ENCODE results near the gene PGC.

The PGC gene

DNA sequence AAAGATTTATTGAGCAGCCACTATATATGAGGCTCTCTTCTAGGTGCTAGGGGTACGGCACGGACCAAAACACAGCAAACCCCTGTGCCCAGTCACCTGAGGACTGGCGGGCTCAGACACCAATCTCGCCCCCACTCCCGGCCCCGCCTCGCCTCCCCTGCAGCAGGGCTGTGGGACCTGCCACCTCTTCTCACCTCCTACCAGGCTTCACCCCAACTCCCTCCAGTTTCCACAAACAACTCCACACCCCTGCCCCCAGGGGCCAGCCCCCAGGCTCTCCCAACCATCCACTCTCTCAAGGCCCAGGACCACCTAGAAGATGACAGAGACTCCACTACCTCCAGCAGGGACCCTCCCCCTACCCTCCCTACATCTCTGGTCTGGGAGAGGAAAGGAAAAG, 18.2 kb downstream of the PGC start:
- TF ChIP-seq SIN3A (IDR thresholded peaks at IDR 0.05; ENCODE audit: borderline replicate concordance, insufficient read depth, low read length) (no peak), FOXP2 (optimal IDR thresholded peaks at IDR 0.05; ENCODE audit: borderline replicate concordance, extremely low read depth, extremely low read length, insufficient read depth) (no peak), POLR2AphosphoS5 (IDR thresholded peaks at IDR 0.05; ENCODE audit: low read depth, low read length) (no peak), REST (IDR thresholded peaks at IDR 0.05; ENCODE audit: insufficient read depth in 1 of 2, low read depth in 2 of 2, low read length in 2 of 2) (no peak), TAF1 (IDR thresholded peaks at IDR 0.05; ENCODE audit: borderline replicate concordance, insufficient read depth, low read length) (no peak)

DNA sequence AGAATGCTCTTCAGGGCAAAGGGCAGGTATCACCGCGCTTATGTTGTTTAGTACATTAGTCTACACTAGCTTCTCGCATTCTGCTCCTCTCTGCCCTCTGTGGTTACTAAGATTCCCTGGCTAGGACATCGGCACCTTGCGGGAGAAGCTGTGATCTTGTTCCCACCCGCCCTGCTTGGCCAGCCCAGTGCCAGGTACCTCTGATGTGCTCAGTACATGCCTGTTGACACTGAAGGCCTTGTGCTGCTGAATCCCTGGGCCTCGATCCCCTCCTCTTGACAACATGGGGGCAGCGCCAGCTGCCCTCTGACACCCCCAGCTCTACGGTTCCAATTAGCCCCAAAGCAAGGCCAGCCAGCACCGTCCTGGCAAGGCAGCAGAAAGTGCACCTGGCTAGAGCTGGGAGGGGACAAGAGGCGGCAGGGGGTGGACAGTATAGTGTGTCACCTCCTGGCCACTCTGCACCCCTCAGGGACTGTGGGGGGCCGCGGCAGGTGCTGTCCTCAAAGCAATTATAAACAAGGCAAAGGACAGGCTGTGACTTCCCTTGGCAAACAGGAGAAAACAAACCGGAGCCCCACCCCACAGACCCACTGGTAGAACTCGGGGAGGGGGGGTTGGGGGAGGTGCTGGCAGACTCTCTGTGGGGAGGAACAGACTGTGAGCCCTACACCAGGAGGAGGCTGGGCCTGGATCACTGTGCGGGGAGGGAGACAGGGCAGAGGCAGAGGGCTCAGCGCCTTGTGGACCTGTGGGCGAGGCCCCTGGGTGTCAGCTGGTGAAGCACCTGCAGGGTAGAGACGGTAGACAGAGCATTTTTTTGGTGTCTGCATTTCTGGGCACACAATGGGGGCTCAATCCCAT, 18.9 kb downstream of the PGC start:
- no peak for TF ChIP-seq SIN3A (IDR thresholded peaks at IDR 0.05; ENCODE audit: borderline replicate concordance, insufficient read depth, low read length)
- no peak for TF ChIP-seq REST (IDR thresholded peaks at IDR 0.05; ENCODE audit: insufficient read depth in 1 of 2, low read depth in 2 of 2, low read length in 2 of 2)
- no peak for TF ChIP-seq TAF1 (IDR thresholded peaks at IDR 0.05; ENCODE audit: borderline replicate concordance, insufficient read depth, low read length)
- TF ChIP-seq FOXP2 (optimal IDR thresholded peaks at IDR 0.05; ENCODE audit: borderline replicate concordance, extremely low read depth, extremely low read length, insufficient read depth): no peak
- TF ChIP-seq POLR2AphosphoS5 (IDR thresholded peaks at IDR 0.05; ENCODE audit: low read depth, low read length): no peak

DNA sequence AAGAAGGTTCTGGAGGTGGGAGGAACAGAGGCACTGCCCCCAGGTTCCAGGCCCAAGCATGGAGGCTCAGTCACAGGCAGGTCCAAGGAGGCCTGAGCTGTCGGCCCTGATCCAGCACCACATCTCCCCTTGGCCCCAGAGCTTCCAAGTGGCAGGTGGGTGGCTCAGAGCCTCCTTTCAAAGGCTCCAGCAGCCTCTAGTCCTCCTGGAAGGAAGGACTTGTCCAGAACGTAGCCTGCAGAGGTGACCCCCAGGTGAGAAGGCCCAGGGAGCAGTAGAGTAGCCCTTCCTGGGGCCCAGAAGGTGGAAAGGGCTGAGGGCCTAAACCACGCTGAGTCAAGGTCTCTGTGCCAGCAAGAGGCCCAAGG, 19.5 kb downstream of the PGC start:
- TF ChIP-seq REST (IDR thresholded peaks at IDR 0.05; ENCODE audit: insufficient read depth in 1 of 2, low read depth in 2 of 2, low read length in 2 of 2) (no peak), TAF1 (IDR thresholded peaks at IDR 0.05; ENCODE audit: borderline replicate concordance, insufficient read depth, low read length) (no peak), FOXP2 (optimal IDR thresholded peaks at IDR 0.05; ENCODE audit: borderline replicate concordance, extremely low read depth, extremely low read length, insufficient read depth) (no peak), SIN3A (IDR thresholded peaks at IDR 0.05; ENCODE audit: borderline replicate concordance, insufficient read depth, low read length) (no peak), POLR2AphosphoS5 (IDR thresholded peaks at IDR 0.05; ENCODE audit: low read depth, low read length) (no peak)

GRCh38 chr6:41726876-41727275, 20.3 kb downstream of the PGC start:
- TF ChIP-seq REST (IDR thresholded peaks at IDR 0.05; ENCODE audit: insufficient read depth in 1 of 2, low read depth in 2 of 2, low read length in 2 of 2): no peak
- TF ChIP-seq FOXP2 (optimal IDR thresholded peaks at IDR 0.05; ENCODE audit: borderline replicate concordance, extremely low read depth, extremely low read length, insufficient read depth): no peak
- TF ChIP-seq POLR2AphosphoS5 (IDR thresholded peaks at IDR 0.05; ENCODE audit: low read depth, low read length): no peak
- TF ChIP-seq SIN3A (IDR thresholded peaks at IDR 0.05; ENCODE audit: borderline replicate concordance, insufficient read depth, low read length): no peak
- no peak for TF ChIP-seq TAF1 (IDR thresholded peaks at IDR 0.05; ENCODE audit: borderline replicate concordance, insufficient read depth, low read length)

Measured in PFSK-1 (cell line).